Measurements from ENCODE around the gene DESI1. TPM values are rescaled to one million over a fixed set of nuclear protein-coding genes. Genes with fewer than 3 reads are reported as not detected.

DESI1 gene
- total and polyA plus RNA-seq, 2 of the 13 experiments (the other 11 are each of a cell fraction or from before 2014, with no cell fraction given), result 21.6 to 29.2 TPM

DNA sequence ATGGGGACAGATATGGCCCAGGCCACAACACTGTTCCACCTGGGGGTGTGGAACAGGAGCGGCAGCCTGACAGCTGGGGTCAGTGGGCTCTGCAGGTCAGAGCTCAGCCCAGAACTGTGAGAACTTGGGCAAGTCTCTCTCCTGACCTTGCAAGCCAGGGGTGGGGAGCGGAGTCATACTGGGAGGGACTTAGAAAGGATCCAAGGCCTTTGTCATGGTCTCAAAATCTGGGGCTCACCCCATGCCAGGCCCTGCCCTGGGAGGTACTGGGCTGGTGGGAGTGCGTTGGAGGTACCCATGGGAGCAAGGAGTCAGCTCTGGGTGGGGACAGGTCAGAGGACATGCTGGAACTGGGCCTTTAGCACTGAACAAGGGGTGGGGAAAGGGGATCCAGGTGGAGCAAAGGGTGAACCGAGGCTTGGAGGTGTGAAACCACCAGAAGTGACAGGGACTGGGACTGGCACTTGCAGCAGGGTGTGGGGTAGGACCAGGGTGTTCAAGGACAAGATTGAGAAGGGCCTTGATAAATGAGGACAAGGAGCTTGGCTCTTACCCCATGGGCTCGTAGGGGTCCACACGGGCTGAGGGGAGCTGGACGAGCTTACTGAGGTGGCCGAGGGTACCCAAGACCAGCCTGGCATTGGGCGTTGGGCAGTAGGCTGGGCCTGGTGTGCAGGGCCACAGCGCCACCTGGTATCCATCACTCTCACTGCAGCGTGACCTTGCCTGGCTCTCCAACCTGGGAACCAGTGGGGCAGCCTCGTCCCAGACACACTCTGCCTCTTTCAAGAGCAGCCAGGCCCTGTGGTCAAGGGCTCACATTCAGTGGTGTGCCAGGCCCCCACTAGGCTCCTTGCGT, 23.8 kb downstream of the DESI1 start (continued):
- TF ChIP-seq KDM2A (CRISPR knock-in tag; IDR thresholded peaks at IDR 0.05; ENCODE audit: borderline replicate concordance, low read depth) (peak; percentile 62; the same call in 1 of the 2 replicates), MYC (CRISPR knock-in tag; IDR thresholded peaks at IDR 0.05; ENCODE audit: borderline replicate concordance) (peak; percentile 21; the same call in 1 of the 2 replicates), TSC22D2 (CRISPR knock-in tag; IDR thresholded peaks at IDR 0.05; ENCODE audit: borderline replicate concordance) (peak; percentile 19; the same call in 1 of the 2 replicates), XRCC5 (optimal IDR thresholded peaks at IDR 0.05; ENCODE audit: low read length) (peak; percentile 42), TEAD3 (CRISPR knock-in tag; optimal IDR thresholded peaks at IDR 0.05; ENCODE audit: borderline replicate concordance) (peak; percentile 73), PAF1 (CRISPR knock-in tag; IDR thresholded peaks at IDR 0.05) (peak; percentile 65; the same call in 1 of the 2 replicates), ZNF235 (CRISPR knock-in tag; IDR thresholded peaks at IDR 0.05; ENCODE audit: borderline replicate concordance) (no peak), PLSCR1 (CRISPR knock-in tag; IDR thresholded peaks at IDR 0.05; ENCODE audit: borderline replicate concordance) (no peak), ZFX (CRISPR knock-in tag; IDR thresholded peaks at IDR 0.05; ENCODE audit: low read depth) (0 out of 2 replicates have a peak, but pooled peaks have one; percentile 23), ZNF772 (CRISPR knock-in tag; IDR thresholded peaks at IDR 0.05) (0 out of 2 replicates have a peak, but pooled peaks have one; percentile 25), SMC3 (IDR thresholded peaks at IDR 0.05; ENCODE audit: low read length) (peak; percentile 41; the same call in 1 of the 2 replicates), ZNF598 (CRISPR knock-in tag; IDR thresholded peaks at IDR 0.05; ENCODE audit: borderline replicate concordance) (no peak), MZF1 (CRISPR knock-in tag; IDR thresholded peaks at IDR 0.05; ENCODE audit: borderline replicate concordance) (no peak), HOXA5 (CRISPR knock-in tag; IDR thresholded peaks at IDR 0.05) (peak; percentile 31; the same call in 1 of the 2 replicates), HMGXB4 (CRISPR knock-in tag; IDR thresholded peaks at IDR 0.05; ENCODE audit: borderline replicate concordance in 1 of 2, low read depth in 1 of 2) (peak in 1 of 2 experiments; percentile 49; a peak in 1 of 4 replicates), ZNF362 (CRISPR knock-in tag; IDR thresholded peaks at IDR 0.05; ENCODE audit: borderline replicate concordance) (peak; percentile 23; the same call in 1 of the 2 replicates), MIXL1 (CRISPR knock-in tag; IDR thresholded peaks at IDR 0.05) (no peak), RAD21 (CRISPR knock-in tag; IDR thresholded peaks at IDR 0.05) (peak; percentile 96), NFKB2 (CRISPR knock-in tag; IDR thresholded peaks at IDR 0.05; ENCODE audit: borderline replicate concordance) (0 out of 2 replicates have a peak, but pooled peaks have one; percentile 49), POLR2A (IDR thresholded peaks at IDR 0.05; ENCODE audit: insufficient read depth in 1 of 2, low read depth in 2 of 2, low read length in 2 of 2) (0 out of 4 replicates have a peak, but pooled peaks of 1 of the 2 experiments have one; percentile 34), ISX (CRISPR knock-in tag; conservative IDR thresholded peaks at IDR 0.05) (no peak), FOXJ3 (CRISPR knock-in tag; IDR thresholded peaks at IDR 0.05; ENCODE audit: borderline replicate concordance) (no peak), ZNF891 (CRISPR knock-in tag; IDR thresholded peaks at IDR 0.05) (no peak), PHF21A (CRISPR knock-in tag; IDR thresholded peaks at IDR 0.05) (no peak)

All from HepG2 (cell line).